Testis (tissue), 3 donors: Measurements from ENCODE around the gene PRKCD. TPM values are rescaled to one million over a fixed set of nuclear protein-coding genes. Genes with fewer than 3 reads are reported as not detected.

Experiments
- DNase-seq: peaks from one replicate; pipeline ENCODE4 v3.0.0-alpha.2; 2019
- H3K27ac ChIP-seq, 2 donors: fragments of 200-600 bp; sonication (generic); one replicate each; pipeline ENCODE4 v1.5.1; 2019
- H3K27me3 ChIP-seq: fragments of 200-600 bp; sonication (generic); one replicate; pipeline ENCODE4 v1.5.1; 2019
- H3K36me3 ChIP-seq: fragments of 200-600 bp; sonication (generic); one replicate; pipeline ENCODE4 v1.5.1; 2017; ENCODE audit warnings: low read depth; ENCODE audit errors: missing control alignments
- H3K4me1 ChIP-seq: fragments of 200-600 bp; sonication (generic); one replicate; pipeline ENCODE4 v1.5.1; 2019
- H3K4me3 ChIP-seq, 2 donors: fragments of 200-600 bp; sonication (generic); one replicate each; pipeline ENCODE4 v1.5.1; 2017 to 2019
- H3K9me3 ChIP-seq: fragments of 200-600 bp; sonication (generic); one replicate; pipeline ENCODE4 v1.5.1; 2017
- CTCF ChIP-seq, 3 experiments: fragments of 450-650 bp in 2 of 3; fragments of 200-600 bp in 1 of 3; sonication (generic) in 1 of 3; IDR thresholded peaks; one replicate each; pipeline ENCODE4 v1.5.1; 2016 to 2019; ENCODE audit warnings: antibody characterized with exemption in 3 of 3, mild to moderate bottlenecking in 2 of 3, moderate library complexity in 1 of 3
- POLR2A ChIP-seq: fragments of 450-650 bp; IDR thresholded peaks from one replicate; pipeline ENCODE4 v1.6.1; 2017; ENCODE audit warnings: antibody characterized with exemption, mild to moderate bottlenecking, moderate library complexity
- WGBS, 2 donors: methylation state at CpG; one replicate each; pipeline ENCODE4 v1.1.5; 2018; 5-methylcytosine and 5-hydroxymethylcytosine counted together
- intact Hi-C: fragments of 100-400 bp; cut with DNase I; formaldehyde crosslinking; loops from one replicate; pipeline ENCODE4 v1.15.1; 2023; ENCODE audit warnings: low total_unique reads
- polyA plus RNA-seq: library from polyadenylated mRNA; stranded (reverse); fragments of 350-450 nt; fragmentation: Illumina TruSeq; extraction: RNeasy Lipid Tissue Mini Kit (QIAGEN cat#74804); gene quantifications from one replicate; pipeline ENCODE4 v1.2.3, GENCODE V29; 2014; ENCODE audit warnings: low read depth, low replicate concordance; ENCODE audit not compliant: insufficient read depth
- total RNA-seq, 2 donors: library from RNA; depleted of rRNA; stranded (reverse); fragments of >200 nt; gene quantifications; one replicate each; pipeline ENCODE4 v1.2.3, GENCODE V29; 2016

PRKCD gene
- total and polyA plus RNA-seq, 3 donors from 2014 or later = 36.3 to 44.5 (median 42.3) TPM

- intact Hi-C loops = no loop called here
- WGBS, 2 donors = 12% methylated on average over 17 of the region's 36 CpGs; no CpG with 5 or more reads in 1 of the 2 donors
- TF ChIP-seq POLR2A (no peak), CTCF (IDR thresholded peaks at IDR 0.05) (no peak)
- Histone ChIP-seq H3K27ac (no peak overlapping the region), H3K27me3 (no peaks in the 10 kb centered on the region), H3K4me3 (no peak overlapping the region), H3K4me1 (peaks cover 3% of the 10 kb centered on the region), H3K9me3 (no peaks in the 10 kb centered on the region), H3K36me3 (no peaks in the 10 kb centered on the region)
- no peak for DNase-seq
Measured at GRCh38 chr3:53156368-53156834, 4.6 kb upstream of the PRKCD start.

- intact Hi-C loops = no loop called here
- TF ChIP-seq CTCF (IDR thresholded peaks at IDR 0.05) (no peak), POLR2A (no peak)
- Histone ChIP-seq H3K9me3 (no peaks in the 10 kb centered on the region), H3K27ac (no peak overlapping the region), H3K36me3 (no peaks in the 10 kb centered on the region), H3K4me3 (no peak overlapping the region), H3K4me1 (peaks cover 13% of the 10 kb centered on the region), H3K27me3 (no peaks in the 10 kb centered on the region)
- WGBS, 2 donors = 65 to 80% methylated on average over 2 to 3 of the region's 3 CpGs
- no peak for DNase-seq
Measured at GRCh38 chr3:53157974-53158580, 2.9 kb upstream of the PRKCD start.

GRCh38 chr3:53158765-53159155 is 2.2 kb upstream of the PRKCD start:
- peaks cover 20% of the 10 kb centered on the region for H3K4me1 ChIP-seq
- 84 to 90% methylated on average over 2 of the region's 2 CpGs for WGBS, 2 donors
- no peak overlapping the region for H3K27ac ChIP-seq
- intact Hi-C loops = no loop called here
- no peaks in the 10 kb centered on the region for H3K9me3 ChIP-seq
- H3K36me3 ChIP-seq = no peaks in the 10 kb centered on the region
- no peak overlapping the region for H3K4me3 ChIP-seq
- DNase-seq = no peak
- no peak for TF ChIP-seq CTCF (IDR thresholded peaks at IDR 0.05)
- no peak for TF ChIP-seq POLR2A
- H3K27me3 ChIP-seq = no peaks in the 10 kb centered on the region

- no peaks in the 10 kb centered on the region for H3K36me3 ChIP-seq
- H3K27me3 ChIP-seq = no peaks in the 10 kb centered on the region
- no peak overlapping the region for H3K4me3 ChIP-seq
- H3K9me3 ChIP-seq = no peaks in the 10 kb centered on the region
- 61 to 66% methylated on average over 8 to 9 of the region's 9 CpGs for WGBS, 2 donors
- no peak for DNase-seq
- no peak overlapping the region for H3K27ac ChIP-seq
- TF ChIP-seq POLR2A (no peak), CTCF (IDR thresholded peaks at IDR 0.05) (no peak)
- H3K4me1 ChIP-seq = peaks cover 21% of the 10 kb centered on the region
- intact Hi-C loops = no loop called here
Measured at GRCh38 chr3:53159156-53160060, 1.6 kb upstream of the PRKCD start.
